ENCODE results near the gene GNGT1.

The GNGT1 gene

DNA sequence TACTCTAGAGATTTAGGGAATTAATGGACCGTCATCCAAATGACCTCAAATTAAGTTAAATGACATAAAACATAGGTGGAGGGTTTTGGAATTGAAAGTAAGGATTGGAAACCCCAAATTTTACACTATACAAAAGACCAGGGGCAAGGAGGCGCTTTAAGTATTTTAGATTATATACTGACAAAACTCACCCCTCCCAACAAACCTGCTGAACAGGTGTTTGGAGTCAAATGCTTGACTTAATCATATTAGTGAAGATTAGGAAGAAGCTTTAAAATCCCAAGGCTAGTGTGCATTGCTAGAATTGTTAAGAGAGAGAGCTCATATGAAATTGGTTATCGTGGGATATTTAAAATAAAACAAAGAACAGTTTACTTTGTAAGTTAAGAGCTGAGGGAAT lies at the start of gene GNGT1:
TSS of gene GNGT1 (plus strand) at position 301 of the 400 bp plus-strand sequence. CDS start 180 bp downstream, outside the sequence.
- ATAC-seq (no peak), DNase-seq (no peak)

GRCh38 chr7:93858857-93859256 lies 47.5 kb upstream of the GNGT1 start:
- ATAC-seq (no peak), DNase-seq (no peak)

DNA sequence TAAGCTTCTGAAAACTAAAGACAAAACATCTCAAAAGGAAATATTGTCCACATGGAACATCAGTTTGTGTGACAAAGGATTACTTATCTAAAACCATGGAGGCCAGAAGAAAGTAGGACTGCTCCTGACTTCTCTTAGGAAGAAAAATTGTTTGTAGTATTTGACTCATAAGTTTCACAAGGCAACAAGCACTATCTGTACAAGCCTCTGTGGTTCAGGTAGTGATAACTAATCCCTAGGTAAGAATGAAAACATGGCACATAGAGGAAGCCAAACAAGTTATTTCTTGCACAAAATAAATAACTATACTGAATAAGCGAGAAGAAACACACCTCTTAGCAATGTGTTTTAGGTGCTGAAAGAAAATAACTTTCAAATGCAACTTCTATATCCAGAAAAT lies 46.1 kb upstream of the GNGT1 start:
- no peak for ATAC-seq

DNA sequence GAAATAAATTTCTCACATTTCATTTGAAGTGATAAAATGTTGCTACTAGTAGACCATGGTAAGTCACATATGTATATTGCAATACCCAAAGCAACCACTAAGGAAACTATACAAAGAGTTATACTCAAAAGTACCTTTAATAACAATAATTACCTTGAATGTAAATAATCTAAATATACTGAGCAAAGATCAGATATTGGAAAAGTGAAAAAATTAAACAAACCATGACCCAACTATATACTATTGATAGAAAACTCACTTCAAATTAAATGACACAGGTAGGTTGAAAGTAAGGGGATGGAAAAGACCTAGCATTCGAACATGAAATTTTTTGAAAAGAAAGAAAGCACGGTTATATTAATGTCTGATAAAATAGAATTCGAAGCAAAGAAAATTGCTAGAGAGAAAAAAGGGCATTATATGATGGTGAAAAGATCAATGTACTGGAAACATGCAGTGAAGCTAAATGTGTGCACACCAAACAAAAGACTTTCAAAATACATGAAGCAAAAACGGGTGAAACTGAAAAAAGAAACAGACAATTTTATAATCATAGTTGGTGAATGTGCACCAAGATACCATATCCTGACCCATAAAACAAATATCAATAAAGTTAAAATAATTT lies 44.9 kb upstream of the GNGT1 start:
- DNase-seq (no peak), ATAC-seq (no peak)

More for the DNA sequence above, 46.1 kb upstream of the GNGT1 start:
- no peak for DNase-seq

DNA sequence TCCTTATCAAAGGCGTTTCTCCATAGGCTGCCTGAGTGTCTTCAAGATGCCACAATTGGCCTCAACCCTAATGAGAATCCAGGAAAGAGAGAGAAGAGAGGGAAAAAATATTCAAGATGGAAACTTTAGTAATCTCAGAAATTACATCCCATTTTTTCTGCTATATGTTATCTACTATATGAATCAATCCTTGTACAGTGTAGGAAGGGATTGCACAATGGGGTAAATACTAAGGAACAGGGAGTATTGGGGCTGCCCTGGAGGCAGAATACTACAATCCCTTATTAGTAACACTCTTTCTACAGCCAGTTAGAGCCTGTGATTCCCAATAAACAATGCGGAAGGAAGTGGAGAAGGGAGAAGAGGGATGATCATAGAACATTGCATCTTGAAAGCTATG lies 43.7 kb upstream of the GNGT1 start:
- DNase-seq (no peak), ATAC-seq (no peak)

DNA sequence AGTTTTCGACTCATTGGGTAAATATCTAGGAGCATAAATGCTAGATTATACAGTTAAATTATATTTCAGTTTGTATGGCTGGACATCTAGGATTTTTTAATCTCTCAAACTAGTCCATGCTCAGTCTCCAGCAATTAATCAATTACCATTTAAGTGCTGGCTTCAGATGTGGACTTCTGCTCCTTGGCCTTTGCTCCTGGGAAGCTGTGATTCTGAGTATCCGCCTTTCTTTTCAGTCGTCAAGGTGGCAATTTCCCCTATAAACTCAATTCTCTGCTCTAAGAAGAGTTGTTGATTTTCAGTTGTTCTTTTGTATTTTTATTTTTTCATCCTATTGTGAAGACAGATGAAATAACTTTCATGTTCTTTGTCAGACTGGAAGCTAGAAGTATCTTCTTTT lies 39.5 kb upstream of the GNGT1 start:
- ATAC-seq: no peak

GRCh38 chr7:93873998-93874574 lies 32.3 kb upstream of the GNGT1 start:
- ATAC-seq (no peak), DNase-seq (no peak)

More for the DNA sequence above, 39.5 kb upstream of the GNGT1 start:
- DNase-seq: no peak

DNA sequence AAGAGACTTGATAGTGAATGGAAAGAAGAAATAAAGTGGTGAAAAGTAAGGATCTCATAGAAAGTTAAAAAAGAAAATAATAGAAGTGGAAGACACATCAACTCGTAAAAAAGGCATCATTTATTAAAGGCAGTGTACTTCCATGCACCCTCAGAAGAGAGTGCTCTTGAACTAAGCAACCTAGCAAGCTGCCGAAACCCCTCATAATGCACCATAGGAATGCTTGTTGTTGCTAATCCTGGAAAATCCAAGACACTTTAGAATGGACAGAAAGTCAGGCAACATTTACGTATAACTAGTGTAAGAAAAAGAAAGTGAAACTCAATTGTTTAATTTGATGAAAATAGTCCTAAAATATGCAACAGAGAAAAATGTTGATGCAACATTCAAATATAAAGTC lies 28.6 kb upstream of the GNGT1 start:
- DNase-seq (no peak), ATAC-seq (no peak)

- ATAC-seq: no peak
- no peak for DNase-seq
These were observed 27.0 kb upstream of the GNGT1 start for GRCh38 chr7:93879356-93879755.

DNA sequence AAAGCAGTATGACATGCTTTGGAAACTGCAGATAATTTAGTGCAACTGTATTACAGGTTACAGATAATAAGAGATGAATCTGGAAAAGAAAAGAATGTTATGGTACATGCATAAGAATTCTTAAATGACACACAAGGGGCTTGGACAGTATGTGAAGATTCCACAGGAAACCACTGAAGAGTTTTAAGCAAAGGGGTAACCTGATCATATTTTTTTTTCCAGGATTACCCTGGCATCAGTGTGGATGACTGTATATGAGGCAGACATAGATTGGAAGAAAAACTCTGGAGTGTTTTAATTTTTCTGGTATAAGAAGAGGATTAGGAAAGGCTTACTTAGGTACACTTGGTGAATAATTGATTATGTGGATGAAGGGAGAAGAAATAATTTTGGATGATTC lies 23.9 kb upstream of the GNGT1 start:
- DNase-seq: no peak
- no peak for ATAC-seq

GRCh38 chr7:93883078-93883916 lies 23.1 kb upstream of the GNGT1 start:
- no peak for DNase-seq
- no peak for ATAC-seq

- ATAC-seq (no peak), DNase-seq (no peak)
These were observed 22.4 kb upstream of the GNGT1 start for GRCh38 chr7:93883917-93884345.

- ATAC-seq: no peak
- DNase-seq: no peak
These were observed 21.8 kb upstream of the GNGT1 start for GRCh38 chr7:93884541-93884940.

- no peak for DNase-seq
- no peak for ATAC-seq
These were observed 17.1 kb upstream of the GNGT1 start for GRCh38 chr7:93889261-93889660.

GRCh38 chr7:93890041-93890463 lies 16.3 kb upstream of the GNGT1 start:
- peak; percentile 5 for DNase-seq
- ATAC-seq: no peak

DNA sequence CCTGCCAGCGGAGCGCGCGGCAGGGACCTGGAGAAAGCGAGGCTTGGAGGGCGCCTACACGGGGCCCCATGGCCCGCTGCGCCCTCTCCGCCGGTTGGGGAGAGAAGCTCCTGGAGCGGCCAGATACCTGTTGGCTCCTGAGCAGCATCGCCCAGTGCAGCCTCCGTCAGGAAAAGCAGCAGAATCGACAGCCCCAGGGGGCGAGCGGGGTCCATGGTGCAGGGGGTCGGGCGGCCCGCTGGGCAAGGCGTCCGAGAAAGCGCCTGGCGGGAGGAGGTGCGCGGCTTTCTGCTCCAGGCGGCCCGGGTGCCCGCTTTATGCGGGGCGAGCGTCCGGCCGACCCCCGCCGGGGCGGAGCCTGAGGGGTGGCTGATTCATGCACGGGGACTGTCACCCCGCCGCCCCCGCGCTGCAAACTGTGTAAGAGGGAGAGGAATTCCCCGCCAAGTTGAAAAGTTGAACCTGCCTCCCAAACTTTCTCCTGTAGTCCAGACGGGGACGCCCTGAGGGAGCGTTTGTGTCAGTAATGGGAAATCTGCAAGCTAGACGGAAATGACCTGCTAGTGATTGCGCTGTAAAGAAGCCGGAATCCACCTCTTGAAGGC lies 15.8 kb upstream of the GNGT1 start, which contains the start of gene TFPI2:
TSS of gene TFPI2 (minus strand) at position 290 of the 605 bp plus-strand sequence. CDS start at position 215, 75 bp downstream.
- peak; percentile 48 for DNase-seq
- ATAC-seq: peak; percentile 79

DNA sequence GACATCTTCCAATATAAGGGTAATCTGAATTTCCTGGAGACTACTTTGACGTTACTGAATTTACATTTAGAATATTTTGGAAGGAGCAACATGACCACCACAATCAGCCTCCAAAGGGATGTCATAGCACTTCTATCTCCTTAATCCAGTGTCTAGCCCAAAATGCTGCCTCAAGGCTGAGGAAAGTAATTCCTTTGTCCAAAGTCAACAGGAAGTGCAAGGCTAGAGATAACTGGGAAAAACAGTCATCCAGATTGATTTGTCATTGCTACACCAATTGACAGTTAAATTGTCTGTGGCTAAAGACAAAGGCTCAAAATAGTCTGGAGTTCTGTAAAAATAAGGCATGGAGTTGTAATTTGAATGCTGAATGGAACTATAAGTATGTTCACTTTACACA lies 11.9 kb upstream of the GNGT1 start:
- ATAC-seq (no peak), DNase-seq (no peak)

DNA sequence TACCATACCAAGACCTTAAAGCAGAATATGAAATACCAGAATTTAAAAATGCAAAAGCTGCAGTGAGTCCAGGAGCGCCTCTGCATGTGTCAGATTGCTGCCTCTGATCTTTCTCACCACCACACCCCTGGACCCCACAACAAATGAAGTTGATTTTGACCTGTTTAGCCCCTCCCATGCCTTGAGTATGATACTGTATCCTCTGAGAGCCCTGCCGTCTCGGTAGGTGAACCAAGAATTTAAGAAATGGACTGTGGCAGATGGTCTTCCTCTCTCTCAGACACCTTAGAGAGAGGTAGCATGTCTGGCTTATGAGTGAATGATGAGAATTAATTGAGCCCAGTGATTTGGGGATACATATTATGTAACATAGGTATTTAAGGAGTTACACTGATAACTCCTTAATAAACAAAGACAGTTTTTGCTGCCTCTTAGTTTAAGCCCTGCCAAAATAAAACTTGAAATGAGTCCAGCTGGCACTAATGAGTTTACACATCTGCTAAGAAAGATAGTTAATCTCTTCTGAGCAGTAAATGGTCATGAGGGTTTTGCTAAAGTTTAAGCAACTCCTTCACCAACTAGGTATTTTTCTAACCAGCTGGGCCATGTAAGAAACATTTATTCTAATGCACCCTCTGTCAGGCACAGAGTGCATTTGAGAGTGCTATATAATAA lies 11.3 kb upstream of the GNGT1 start:
- no peak for DNase-seq
- no peak for ATAC-seq

GRCh38 chr7:93895859-93896600 lies 10.3 kb upstream of the GNGT1 start:
- ATAC-seq: no peak
- DNase-seq: no peak

DNA sequence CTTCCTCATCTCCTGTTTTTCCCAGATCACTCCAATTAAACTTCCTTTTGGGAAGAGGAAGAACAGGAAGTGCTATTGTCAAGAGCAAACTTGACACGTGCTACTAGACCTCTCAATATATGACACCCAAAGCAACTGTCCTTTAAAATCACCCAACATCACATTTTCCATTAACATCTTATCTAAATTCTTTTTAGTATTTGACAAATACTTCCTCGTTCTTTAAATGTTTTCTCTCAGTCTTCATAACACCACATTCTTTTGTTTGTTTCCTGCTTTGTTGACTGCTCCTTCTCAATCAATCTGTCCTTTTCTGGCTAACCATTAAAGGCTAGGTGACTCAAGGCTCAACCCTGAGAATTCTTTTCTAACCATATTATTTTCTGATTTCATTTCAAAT lies 8.7 kb upstream of the GNGT1 start:
- ATAC-seq: no peak

DNA sequence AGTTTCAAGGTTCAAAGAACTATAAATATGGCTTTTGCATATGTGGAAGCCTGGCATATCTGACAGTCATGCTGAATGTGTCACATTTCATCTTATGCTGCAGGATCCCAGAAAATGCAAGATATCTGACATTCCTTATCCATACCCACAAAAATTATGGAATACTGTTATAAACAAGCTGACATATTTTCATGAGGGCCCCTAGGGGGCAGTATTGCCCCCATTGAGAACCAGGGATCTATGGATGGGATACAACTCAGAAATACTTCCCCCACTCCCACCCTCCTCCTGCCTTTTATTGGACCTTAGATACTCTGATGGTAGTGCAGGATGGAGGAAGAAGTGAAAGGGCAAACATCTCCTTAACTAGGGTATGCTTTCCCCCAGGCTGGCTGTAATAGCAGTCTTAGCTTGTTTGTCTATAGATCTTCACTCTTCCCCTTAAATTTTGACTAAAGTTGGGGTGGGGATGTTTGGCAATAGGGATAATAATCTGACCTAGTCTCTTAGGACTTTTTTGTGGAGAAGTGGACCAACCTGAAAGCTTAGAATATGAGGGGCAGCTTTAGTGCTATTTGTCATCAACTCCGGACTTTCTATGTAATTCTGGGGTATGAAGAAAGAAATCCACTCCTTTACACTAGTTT lies 3.5 kb upstream of the GNGT1 start:
- DNase-seq (no peak), ATAC-seq (no peak)

More for the DNA sequence above, 8.7 kb upstream of the GNGT1 start:
- DNase-seq: no peak
